BLaER1 treated with 17β-estradiol and CSF1 and Interleukin-3, amounts not matched to agents 10 nM and 100 nM (cell line): ENCODE results near the gene CD300C.

ENCODE experiments used
- H3K27ac ChIP-seq, 11 experiments: shearing (Covaris generic); formaldehyde crosslinking; 2 replicates each; pipeline ENCODE4 v1.8.1; 2022
- H3K27me3 ChIP-seq, 11 experiments: shearing (Covaris generic); formaldehyde crosslinking; 2 replicates each; pipeline ENCODE4 v1.8.1; 2022
- H3K36me3 ChIP-seq, 11 experiments: shearing (Covaris generic); formaldehyde crosslinking; 2 replicates each; pipeline ENCODE4 v1.8.1; 2022
- H3K4me1 ChIP-seq, 10 experiments: shearing (Covaris generic); formaldehyde crosslinking; 2 replicates each; pipeline ENCODE4 v1.8.1; 2022
- H3K4me2 ChIP-seq, 11 experiments: shearing (Covaris generic); formaldehyde crosslinking; 2 replicates each; pipeline ENCODE4 v1.8.1; 2022
- H3K4me3 ChIP-seq, 10 experiments: shearing (Covaris generic); formaldehyde crosslinking; 2 replicates each; pipeline ENCODE4 v1.8.1; 2022
- H3K9ac ChIP-seq, 11 experiments: shearing (Covaris generic); formaldehyde crosslinking; 2 replicates each; pipeline ENCODE4 v1.8.1; 2022
- H3K9me3 ChIP-seq, 11 experiments: shearing (Covaris generic); formaldehyde crosslinking; replicated peaks in 1 of 11; 2 replicates each; pipeline ENCODE4 v1.8.1; 2022
- H4K20me1 ChIP-seq, 11 experiments: shearing (Covaris generic); formaldehyde crosslinking; 2 replicates each; pipeline ENCODE4 v1.8.1; 2022
- Cebpa-rat ChIP-seq, 11 experiments: shearing (Covaris generic); IDR thresholded peaks; 2 replicates each; pipeline ENCODE4 v1.8.1; 2022

The CD300C gene

GRCh38 chr17:74545843-74546230, at the start of gene CD300C:
Gene CD300C (minus strand): TSS chr17:74546115. CDS start chr17:74545782, 333 bp downstream.
- no peak for TF ChIP-seq Cebpa-rat (IDR thresholded peaks at IDR 0.05)
- H3K4me2 ChIP-seq, result peak within 1 kb of the TSS; percentile 66 to 99 (median 91)
- H3K9ac ChIP-seq, result peak within 1 kb of the TSS; percentile 48 to 79 (median 63)
- H3K27ac ChIP-seq, result peak within 1 kb of the TSS; percentile 61 to 84 (median 76)
- H3K4me1 ChIP-seq, result peaks cover 50 to 94% (median 72%) of the 10 kb centered on the region in 10 experiments
- no peaks in the 10 kb centered on the region for H3K9me3 ChIP-seq
- no peaks in the 10 kb centered on the region for H3K27me3 ChIP-seq
- peak within 1 kb of the TSS in 6 of 10 experiments; percentile 42 to 73 (median 58); a peak in 13 of 20 replicates for H3K4me3 ChIP-seq
- peaks cover 0 to 26% (median 0%) of the 10 kb centered on the region in 11 experiments; a peak in 6 of 22 replicates for H3K36me3 ChIP-seq
- H4K20me1 ChIP-seq, result peaks cover 0 to 18% (median 0%) of the 10 kb centered on the region in 11 experiments; a peak in 2 of 22 replicates

DNA sequence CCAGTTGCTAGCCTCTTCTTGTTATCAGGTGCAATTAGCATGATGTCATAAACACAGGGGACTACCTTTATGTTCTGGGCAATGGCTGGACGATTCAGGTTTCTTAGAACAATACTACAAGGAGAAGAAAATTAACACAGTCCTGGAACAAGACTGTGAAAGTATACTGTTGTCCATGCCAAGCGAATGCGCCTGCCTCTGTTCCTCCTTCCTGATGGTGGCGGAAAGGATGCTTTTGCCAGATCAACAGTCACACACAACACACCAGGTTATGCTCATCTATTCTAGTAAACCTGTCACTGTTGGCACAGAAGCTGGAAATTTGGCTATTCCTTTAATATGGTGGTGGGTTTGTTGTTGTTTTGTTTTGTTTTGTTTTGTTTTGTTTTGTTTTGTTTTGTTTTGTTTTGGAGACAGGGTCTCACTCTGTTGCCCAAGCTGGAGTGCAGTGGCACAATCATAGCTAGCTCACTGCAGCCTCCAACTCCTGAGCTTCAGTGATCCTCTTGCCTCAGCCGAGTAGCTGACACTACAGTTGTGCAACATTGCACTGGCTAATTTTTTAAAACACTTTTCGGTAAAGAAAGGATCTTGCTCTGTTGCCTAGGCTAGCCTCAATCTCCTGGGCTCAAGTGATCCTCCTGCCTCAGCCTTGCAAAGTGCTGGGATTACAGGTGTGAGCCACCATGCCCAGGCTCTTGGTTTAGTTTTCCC, 49.3 kb upstream of the CD300C start:
- Histone ChIP-seq H3K4me3 (no peak overlapping the region), H3K4me2 (no peak overlapping the region), H3K27me3 (no peaks in the 10 kb centered on the region), H3K27ac (no peak overlapping the region), H3K4me1 (peaks cover 32 to 52% (median 48%) of the 10 kb centered on the region in 10 experiments), H3K36me3 (no peaks in the 10 kb centered on the region), H4K20me1 (peaks cover 0 to 6% (median 0%) of the 10 kb centered on the region in 11 experiments; a peak in 4 of 22 replicates), H3K9ac (no peak overlapping the region), H3K9me3 (peaks cover 0 to 6% (median 0%) of the 10 kb centered on the region in 11 experiments; a peak in 1 of 22 replicates)
- no peak for TF ChIP-seq Cebpa-rat (IDR thresholded peaks at IDR 0.05)

- Histone ChIP-seq H3K27ac (peak within 1 kb of the TSS in 1 of 11 experiments; percentile 27; a peak in 1 of 22 replicates), H3K9me3 (peaks cover 0 to 14% (median 0%) of the 10 kb centered on the region in 11 experiments; a peak in 5 of 22 replicates), H3K9ac (no peak within 1 kb of the TSS), H3K4me1 (peaks cover 9 to 24% (median 20%) of the 10 kb centered on the region in 10 experiments; a peak in 19 of 20 replicates), H3K36me3 (no peaks in the 10 kb centered on the region), H3K27me3 (no peaks in the 10 kb centered on the region), H3K4me3 (no peak within 1 kb of the TSS), H3K4me2 (peak within 1 kb of the TSS; percentile 24 to 80 (median 61); a peak in 21 of 22 replicates), H4K20me1 (no peaks in the 10 kb centered on the region)
- no peak for TF ChIP-seq Cebpa-rat (IDR thresholded peaks at IDR 0.05)
Observed at GRCh38 chr17:74592087-74592990, 46.4 kb upstream of the CD300C start, which contains the start of gene CD300LD. Gene CD300LD (minus strand): TSS chr17:74592283. CDS start chr17:74592202, 81 bp downstream.

GRCh38 chr17:74591503-74591902, 45.6 kb upstream of the CD300C start:
- Histone ChIP-seq H3K27ac (no peak overlapping the region), H3K27me3 (no peaks in the 10 kb centered on the region), H3K4me2 (peak overlapping the region in 5 of 11 experiments; percentile 35 to 80 (median 71); a peak in 11 of 22 replicates), H3K9ac (no peak overlapping the region), H3K36me3 (no peaks in the 10 kb centered on the region), H3K4me1 (peaks cover 9 to 15% (median 13%) of the 10 kb centered on the region in 10 experiments; a peak in 19 of 20 replicates), H4K20me1 (no peaks in the 10 kb centered on the region), H3K9me3 (peaks cover 0 to 14% (median 0%) of the 10 kb centered on the region in 11 experiments; a peak in 5 of 22 replicates), H3K4me3 (no peak overlapping the region)
- TF ChIP-seq Cebpa-rat (IDR thresholded peaks at IDR 0.05), result no peak

DNA sequence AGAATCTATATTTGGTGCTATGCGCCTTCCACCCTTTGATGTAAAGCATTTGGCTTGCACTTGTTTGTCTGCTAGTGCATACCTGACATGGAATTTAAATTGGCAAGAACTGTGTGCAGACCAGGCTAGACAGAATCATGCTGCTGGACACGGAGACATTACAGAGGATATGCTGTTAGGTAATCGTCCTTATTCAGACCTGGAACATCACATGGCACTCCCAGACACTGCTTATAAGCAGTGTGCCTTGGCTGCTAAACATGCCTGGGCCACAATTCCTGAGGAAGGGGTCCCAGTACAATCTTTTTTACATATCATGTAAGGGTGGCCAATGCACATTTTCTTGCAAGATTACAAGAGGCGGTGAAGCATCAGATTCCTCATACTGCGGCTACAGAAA, 39.8 kb upstream of the CD300C start:
- H3K4me2 ChIP-seq, result no peak overlapping the region
- TF ChIP-seq Cebpa-rat (IDR thresholded peaks at IDR 0.05), result no peak
- H3K9ac ChIP-seq, result no peak overlapping the region
- H3K4me1 ChIP-seq, result no peaks in the 10 kb centered on the region
- H3K9me3 ChIP-seq, result peaks cover 9 to 32% (median 14%) of the 10 kb centered on the region in 11 experiments
- H3K36me3 ChIP-seq, result no peaks in the 10 kb centered on the region
- no peak overlapping the region for H3K4me3 ChIP-seq
- no peaks in the 10 kb centered on the region for H4K20me1 ChIP-seq
- H3K27ac ChIP-seq, result no peak overlapping the region
- no peaks in the 10 kb centered on the region for H3K27me3 ChIP-seq

- no peaks in the 10 kb centered on the region for H3K36me3 ChIP-seq
Observed at GRCh38 chr17:74584292-74585060, 38.6 kb upstream of the CD300C start.

GRCh38 chr17:74582633-74583032, 36.7 kb upstream of the CD300C start:
- no peak for TF ChIP-seq Cebpa-rat (IDR thresholded peaks at IDR 0.05)
- Histone ChIP-seq H3K4me1 (peaks cover 13 to 15% (median 14%) of the 10 kb centered on the region in 10 experiments), H3K27ac (no peak overlapping the region), H3K9ac (no peak overlapping the region), H3K4me2 (no peak overlapping the region), H4K20me1 (no peaks in the 10 kb centered on the region), H3K36me3 (no peaks in the 10 kb centered on the region), H3K27me3 (no peaks in the 10 kb centered on the region), H3K9me3 (peaks cover 9 to 18% (median 14%) of the 10 kb centered on the region in 11 experiments), H3K4me3 (no peak overlapping the region)

More at GRCh38 chr17:74584292-74585060, 38.6 kb upstream of the CD300C start:
- TF ChIP-seq Cebpa-rat (IDR thresholded peaks at IDR 0.05), result no peak
- no peak overlapping the region for H3K4me2 ChIP-seq
- no peak overlapping the region for H3K27ac ChIP-seq
- peaks cover 8 to 10% (median 10%) of the 10 kb centered on the region in 10 experiments for H3K4me1 ChIP-seq
- peaks cover 9 to 28% (median 14%) of the 10 kb centered on the region in 11 experiments for H3K9me3 ChIP-seq
- H3K4me3 ChIP-seq, result no peak overlapping the region
- no peak overlapping the region for H3K9ac ChIP-seq
- no peaks in the 10 kb centered on the region for H4K20me1 ChIP-seq
- H3K27me3 ChIP-seq, result no peaks in the 10 kb centered on the region

DNA sequence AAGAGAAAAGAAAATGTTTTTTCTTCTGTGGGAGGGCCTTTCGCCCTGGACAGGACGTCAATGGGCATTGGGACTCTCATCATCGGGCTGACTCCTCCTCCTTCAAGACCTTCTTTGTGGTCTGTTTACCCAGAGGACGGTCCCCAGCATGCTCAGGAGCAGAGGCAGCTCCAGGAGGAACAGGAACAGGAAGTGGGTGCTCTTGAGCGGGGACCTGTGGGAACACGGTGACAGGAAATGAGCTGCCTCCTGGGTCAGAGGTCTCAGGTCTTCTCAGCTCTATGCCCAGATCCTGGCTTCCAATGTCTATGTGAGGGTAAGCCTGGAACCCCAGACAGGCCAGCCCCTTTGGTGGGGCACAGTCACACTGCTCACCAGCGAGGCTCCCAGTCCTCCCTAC, 34.0 kb upstream of the CD300C start:
- Histone ChIP-seq H3K27me3 (no peaks in the 10 kb centered on the region), H4K20me1 (no peaks in the 10 kb centered on the region), H3K9me3 (peaks cover 9 to 17% (median 12%) of the 10 kb centered on the region in 11 experiments), H3K4me1 (peaks cover 13 to 15% (median 14%) of the 10 kb centered on the region in 10 experiments), H3K4me2 (peak overlapping the region; percentile 49 to 78 (median 70)), H3K36me3 (no peaks in the 10 kb centered on the region), H3K4me3 (no peak overlapping the region), H3K9ac (no peak overlapping the region), H3K27ac (peak overlapping the region in 10 of 11 experiments; percentile 14 to 75 (median 49); a peak in 16 of 22 replicates)
- TF ChIP-seq Cebpa-rat (IDR thresholded peaks at IDR 0.05), result no peak
